SK-N-SH (cell line): ENCODE results near the gene PORCN.

Experiments used
- CHD2 ChIP-seq: fragments of 150-350 bp; IDR thresholded peaks from 2 replicates; pipeline ENCODE4 v1.6.1; 2018; ENCODE audit warnings: low read length; ENCODE audit not compliant: partially characterized antibody
- CTCF ChIP-seq: fragments of 200-600 bp; sonication (generic); IDR thresholded peaks from 2 replicates; pipeline ENCODE4 v1.6.1; 2017; ENCODE audit warnings: antibody characterized with exemption, mild to moderate bottlenecking, moderate library complexity
- ELF1 ChIP-seq: IDR thresholded peaks from 2 replicates; pipeline ENCODE4 v1.4.0; 2012
- MAX ChIP-seq: IDR thresholded peaks from 2 replicates; pipeline ENCODE4 v1.4.0; 2012; ENCODE audit warnings: low read depth
- RXRA ChIP-seq: IDR thresholded peaks from 2 replicates; pipeline ENCODE4 v1.4.0; 2012; ENCODE audit warnings: low read depth, mild to moderate bottlenecking, borderline replicate concordance

GRCh38 chrX:48460606-48461005, 48.2 kb upstream of the PORCN start:
- no peak for TF ChIP-seq MAX
- TF ChIP-seq CHD2, result no peak
- no peak for TF ChIP-seq RXRA
- no peak for TF ChIP-seq CTCF
- no peak for TF ChIP-seq ELF1
